ENCODE results near the gene UBN2. TPM values are rescaled to one million over a fixed set of nuclear protein-coding genes. Genes with fewer than 3 reads are reported as not detected.
"Not testable (repeated sequence)": the region's sequence is repeated elsewhere in the genome, so short reads cannot be mapped to it uniquely, and the experiment has no call there.

Gene UBN2
- total RNA-seq, 2 experiments from 2014 or later, result 7.2 to 19.9 TPM

- Histone ChIP-seq H2AFZ (ENCODE audit: low read length) (no peak overlapping the region), H3K36me3 (ENCODE audit: insufficient read depth, low read length) (no peaks in the 10 kb centered on the region), H3K9me3 (ENCODE audit: low read length) (no peaks in the 10 kb centered on the region), H3K27ac (ENCODE audit: low read depth, low read length, poor library complexity, severe bottlenecking) (no peak overlapping the region), H3K4me1 (ENCODE audit: insufficient read depth, low read length, poor library complexity, severe bottlenecking) (no peaks in the 10 kb centered on the region), H4K20me1 (ENCODE audit: insufficient read depth, low read length) (no peaks in the 10 kb centered on the region), H3K4me3 (ENCODE audit: low read depth, low read length, poor library complexity, severe bottlenecking) (no peak overlapping the region), H3K79me2 (ENCODE audit: insufficient read depth, low read depth, low read length) (no peaks in the 10 kb centered on the region), H3K9me2 (ENCODE audit: insufficient read depth, low read length) (no peaks in the 10 kb centered on the region; the same call in 1 of the 2 replicates), H3K4me2 (ENCODE audit: low read length) (no peak overlapping the region)
- BruUV-seq (replicated peaks), result no TSS peak
- POLR2A ChIA-PET, result interaction anchor here (1.0 kb wide), 1 partner anchor 10 kb away, joined by 3 read pairs; no protein-coding TSS in a partner anchor
- intact Hi-C loops (cut with micrococcal nuclease; ENCODE audit: unreplicated experiment), result no loop called here
- CTCF ChIA-PET (ENCODE audit: unreplicated experiment), result no interaction called here
- TF ChIP-seq EZH2phosphoT487 (IDR thresholded peaks at IDR 0.05; ENCODE audit: borderline replicate concordance, low read depth, low read length), result no peak
- TF ChIP-seq CTCF (conservative IDR thresholded peaks at IDR 0.05; ENCODE audit: low read length), result no peak
- DNase-seq (ENCODE audit: low spot score), result no peak
Measured at GRCh38 chr7:139212133-139212532, 18.9 kb upstream of the UBN2 start.

GRCh38 chr7:139213489-139213888 lies 17.5 kb upstream of the UBN2 start:
- POLR2A ChIA-PET; intact Hi-C loops (cut with micrococcal nuclease; ENCODE audit: unreplicated experiment); CTCF ChIA-PET (ENCODE audit: unreplicated experiment); H4K20me1 ChIP-seq (ENCODE audit: insufficient read depth, low read length); H3K4me3 ChIP-seq (ENCODE audit: low read depth, low read length, poor library complexity, severe bottlenecking); H3K36me3 ChIP-seq (ENCODE audit: insufficient read depth, low read length); H3K9me3 ChIP-seq (ENCODE audit: low read length); H3K9me2 ChIP-seq (ENCODE audit: insufficient read depth, low read length); DNase-seq (ENCODE audit: low spot score); H3K4me1 ChIP-seq (ENCODE audit: insufficient read depth, low read length, poor library complexity, severe bottlenecking); H2AFZ ChIP-seq (ENCODE audit: low read length); BruUV-seq (replicated peaks); H3K79me2 ChIP-seq (ENCODE audit: insufficient read depth, low read depth, low read length); H3K27ac ChIP-seq (ENCODE audit: low read depth, low read length, poor library complexity, severe bottlenecking); H3K4me2 ChIP-seq (ENCODE audit: low read length): not testable (repeated sequence)

- Histone ChIP-seq H3K9me3 (ENCODE audit: low read length) (no peaks in the 10 kb centered on the region), H2AFZ (ENCODE audit: low read length) (no peak overlapping the region), H3K36me3 (ENCODE audit: insufficient read depth, low read length) (no peaks in the 10 kb centered on the region), H3K9me2 (ENCODE audit: insufficient read depth, low read length) (no peaks in the 10 kb centered on the region), H3K4me3 (ENCODE audit: low read depth, low read length, poor library complexity, severe bottlenecking) (no peak overlapping the region), H3K27ac (ENCODE audit: low read depth, low read length, poor library complexity, severe bottlenecking) (no peak overlapping the region), H3K79me2 (ENCODE audit: insufficient read depth, low read depth, low read length) (no peaks in the 10 kb centered on the region), H3K4me2 (ENCODE audit: low read length) (no peak overlapping the region), H3K4me1 (ENCODE audit: insufficient read depth, low read length, poor library complexity, severe bottlenecking) (no peaks in the 10 kb centered on the region), H4K20me1 (ENCODE audit: insufficient read depth, low read length) (no peaks in the 10 kb centered on the region)
- DNase-seq (ENCODE audit: low spot score), result no peak
- ChIA-PET POLR2A (no interaction called here), CTCF (ENCODE audit: unreplicated experiment) (no interaction called here)
- no TSS peak for BruUV-seq (replicated peaks)
- TF ChIP-seq EZH2phosphoT487 (IDR thresholded peaks at IDR 0.05; ENCODE audit: borderline replicate concordance, low read depth, low read length), result no peak
- no peak for TF ChIP-seq CTCF (conservative IDR thresholded peaks at IDR 0.05; ENCODE audit: low read length)
- intact Hi-C loops (cut with micrococcal nuclease; ENCODE audit: unreplicated experiment), result no loop called here
Measured at GRCh38 chr7:139218173-139218572, 12.9 kb upstream of the UBN2 start.
